ENCODE results near the gene CEP57L1.
A peak's percentile ranks its signal among the peaks of the same experiment; 100 is the strongest.
"Not testable (repeated sequence)": the region's sequence is repeated elsewhere in the genome, so short reads cannot be mapped to it uniquely, and the experiment has no call there.

CEP57L1 gene

DNA sequence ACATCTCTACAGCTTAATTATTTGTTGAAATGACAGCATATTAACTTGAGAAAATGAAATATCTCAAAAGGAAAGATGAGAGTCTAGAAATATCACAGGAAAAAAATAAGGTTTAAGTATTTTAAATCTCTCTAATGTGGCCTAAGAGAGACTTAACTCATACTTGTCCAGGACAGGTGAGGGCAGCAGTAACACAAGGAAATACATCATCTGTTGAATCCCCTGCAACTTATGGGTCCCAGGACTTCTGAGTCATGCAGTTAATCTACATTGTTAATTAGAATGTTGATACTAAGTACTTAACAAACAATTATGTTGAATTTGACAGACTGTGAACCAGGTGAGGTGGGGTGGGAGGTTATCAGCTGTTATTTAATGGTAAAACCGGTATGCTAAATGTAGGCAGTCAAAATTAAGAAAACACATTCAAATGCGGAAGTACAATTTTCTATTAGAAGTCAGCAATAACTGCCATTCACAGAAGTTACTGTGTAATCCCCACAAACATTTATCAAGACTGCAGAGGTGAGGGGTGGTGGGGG lies 87.9 kb downstream of the CEP57L1 start:
- no peak overlapping the region for H3K4me3 ChIP-seq (ENCODE audit: low read depth, low read length)
- DNase-seq (ENCODE audit: low read depth), result no peak
- TF ChIP-seq, protein P1, sequence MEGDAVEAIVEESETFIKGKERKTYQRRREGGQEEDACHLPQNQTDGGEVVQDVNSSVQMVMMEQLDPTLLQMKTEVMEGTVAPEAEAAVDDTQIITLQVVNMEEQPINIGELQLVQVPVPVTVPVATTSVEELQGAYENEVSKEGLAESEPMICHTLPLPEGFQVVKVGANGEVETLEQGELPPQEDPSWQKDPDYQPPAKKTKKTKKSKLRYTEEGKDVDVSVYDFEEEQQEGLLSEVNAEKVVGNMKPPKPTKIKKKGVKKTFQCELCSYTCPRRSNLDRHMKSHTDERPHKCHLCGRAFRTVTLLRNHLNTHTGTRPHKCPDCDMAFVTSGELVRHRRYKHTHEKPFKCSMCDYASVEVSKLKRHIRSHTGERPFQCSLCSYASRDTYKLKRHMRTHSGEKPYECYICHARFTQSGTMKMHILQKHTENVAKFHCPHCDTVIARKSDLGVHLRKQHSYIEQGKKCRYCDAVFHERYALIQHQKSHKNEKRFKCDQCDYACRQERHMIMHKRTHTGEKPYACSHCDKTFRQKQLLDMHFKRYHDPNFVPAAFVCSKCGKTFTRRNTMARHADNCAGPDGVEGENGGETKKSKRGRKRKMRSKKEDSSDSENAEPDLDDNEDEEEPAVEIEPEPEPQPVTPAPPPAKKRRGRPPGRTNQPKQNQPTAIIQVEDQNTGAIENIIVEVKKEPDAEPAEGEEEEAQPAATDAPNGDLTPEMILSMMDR (IDR thresholded peaks at IDR 0.05; ENCODE audit: control insufficient read depth, extremely low read depth, insufficient read depth), result 0 out of 2 replicates have a peak, but pooled peaks have one; percentile 21

DNA sequence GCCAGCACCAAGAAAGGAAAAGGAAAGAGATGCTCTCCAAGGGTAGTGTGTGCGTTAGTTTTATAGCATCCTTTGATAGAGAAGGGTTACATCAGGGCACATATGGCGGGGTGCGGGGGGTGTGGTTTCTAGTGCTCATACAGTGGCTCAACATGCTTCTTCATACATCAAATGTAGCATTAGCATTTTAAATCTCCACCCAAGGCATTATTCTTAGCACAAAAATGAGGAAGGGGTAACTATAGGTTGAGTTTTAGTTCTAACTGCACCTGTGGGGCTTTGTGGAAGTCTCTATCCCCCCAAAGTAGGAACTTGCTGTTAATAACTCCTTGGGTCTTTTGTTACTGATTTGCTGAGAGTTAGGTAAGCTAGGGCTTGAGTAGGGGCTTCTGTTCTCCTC lies 89.3 kb downstream of the CEP57L1 start:
- no peak overlapping the region for H3K4me3 ChIP-seq (ENCODE audit: low read depth, low read length)
- DNase-seq (ENCODE audit: low read depth), result no peak
- TF ChIP-seq, protein P1 (IDR thresholded peaks at IDR 0.05; ENCODE audit: control insufficient read depth, extremely low read depth, insufficient read depth), result no peak

DNA sequence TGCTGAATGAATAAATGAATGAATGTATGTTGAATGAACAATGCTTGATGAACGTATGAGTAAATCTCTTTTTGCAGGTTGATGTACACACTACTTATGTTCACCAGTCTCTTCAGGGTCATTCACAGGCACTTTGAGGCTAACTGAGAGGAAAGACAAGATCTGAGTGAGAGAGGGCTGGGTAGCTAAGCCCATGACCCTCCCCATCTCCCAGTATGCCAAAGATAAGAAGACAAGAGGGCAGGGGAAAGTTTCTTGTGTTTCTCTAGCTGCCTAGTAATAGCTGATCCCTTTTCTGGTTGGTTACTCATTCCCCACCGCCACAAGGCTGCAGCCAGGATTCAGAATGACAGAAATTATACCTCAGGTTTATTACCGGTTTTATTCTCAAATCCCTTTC lies 90.7 kb downstream of the CEP57L1 start:
- H3K4me3 ChIP-seq (ENCODE audit: low read depth, low read length), result no peak overlapping the region
- DNase-seq (ENCODE audit: low read depth), result no peak
- TF ChIP-seq, protein P1 (IDR thresholded peaks at IDR 0.05; ENCODE audit: control insufficient read depth, extremely low read depth, insufficient read depth), result no peak

DNA sequence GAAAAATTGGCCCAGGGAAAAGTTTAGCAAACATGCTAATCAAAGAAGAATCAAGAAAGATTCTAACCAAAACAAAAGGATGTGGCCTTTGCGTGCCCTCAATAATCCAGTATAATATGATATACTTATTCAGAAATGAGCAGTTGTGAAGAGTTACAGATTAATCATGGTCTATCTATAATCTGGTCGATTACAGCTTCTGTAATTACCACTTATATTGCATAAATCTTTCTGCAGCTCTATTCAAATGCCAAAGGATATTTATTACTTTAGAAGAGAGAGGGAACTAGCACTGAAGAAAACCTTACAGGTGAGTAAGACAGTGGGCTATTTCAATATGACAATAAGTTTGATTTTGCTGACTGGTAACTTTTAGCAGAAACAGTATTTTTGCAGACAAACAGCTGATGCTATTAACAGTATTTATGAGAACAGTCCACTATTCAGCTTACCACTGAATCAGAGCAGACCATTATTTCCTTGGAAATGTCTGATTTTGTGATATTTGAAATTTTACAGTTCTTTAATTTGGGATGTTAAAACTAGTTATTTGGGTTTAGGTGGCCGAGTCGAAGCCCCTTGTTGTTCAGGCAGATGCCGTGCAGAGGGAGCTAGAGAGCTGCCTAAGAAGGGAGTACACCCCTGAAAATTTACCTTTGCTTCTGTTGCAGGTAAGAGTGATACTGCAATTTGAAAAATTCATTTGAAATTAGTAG lies 92.2 kb downstream of the CEP57L1 start:
- TF ChIP-seq, protein P1 (IDR thresholded peaks at IDR 0.05; ENCODE audit: control insufficient read depth, extremely low read depth, insufficient read depth), result peak; percentile 89
- no peak for DNase-seq (ENCODE audit: low read depth)
- H3K4me3 ChIP-seq (ENCODE audit: low read depth, low read length), result no peak overlapping the region

DNA sequence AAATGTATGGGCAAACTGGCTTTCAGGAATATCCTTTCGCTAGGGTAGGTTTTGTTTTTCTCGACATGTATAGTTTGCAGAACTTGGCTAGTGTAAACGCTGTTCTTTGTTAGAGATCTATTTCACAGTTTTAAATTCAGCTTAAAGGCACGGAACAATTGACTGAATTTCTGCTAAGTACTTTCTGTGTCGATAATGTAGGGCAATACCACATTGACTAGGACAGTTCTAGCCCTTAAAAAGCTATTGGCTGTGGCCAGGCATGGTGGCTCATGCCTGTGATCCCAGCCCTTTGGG lies 92.8 kb downstream of the CEP57L1 start:
- TF ChIP-seq, protein P1 (IDR thresholded peaks at IDR 0.05; ENCODE audit: control insufficient read depth, extremely low read depth, insufficient read depth), result no peak
- no peak for DNase-seq (ENCODE audit: low read depth)
- no peak overlapping the region for H3K4me3 ChIP-seq (ENCODE audit: low read depth, low read length)

DNA sequence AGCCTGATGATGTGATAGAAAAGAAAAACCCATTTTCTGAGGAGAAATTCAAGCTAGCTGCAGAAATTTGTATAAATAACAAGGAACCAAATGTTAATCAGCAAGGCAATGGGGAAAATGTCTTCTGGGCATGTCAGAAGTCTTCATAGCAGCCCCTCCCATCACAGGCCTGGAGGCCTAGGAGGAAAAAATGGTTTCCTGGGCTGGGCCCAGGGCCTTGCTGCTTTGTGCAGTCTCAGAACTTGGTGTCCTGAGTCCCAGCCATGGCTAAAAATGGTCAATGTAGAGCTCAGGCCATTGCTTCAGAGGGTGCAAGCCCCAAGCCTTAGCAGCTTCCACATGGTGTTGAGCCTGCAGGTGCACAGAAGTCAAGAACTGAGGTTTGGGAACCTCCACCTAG lies 96.1 kb downstream of the CEP57L1 start:
- not testable (repeated sequence) for H3K4me3 ChIP-seq (ENCODE audit: low read depth, low read length); DNase-seq (ENCODE audit: low read depth)

DNA sequence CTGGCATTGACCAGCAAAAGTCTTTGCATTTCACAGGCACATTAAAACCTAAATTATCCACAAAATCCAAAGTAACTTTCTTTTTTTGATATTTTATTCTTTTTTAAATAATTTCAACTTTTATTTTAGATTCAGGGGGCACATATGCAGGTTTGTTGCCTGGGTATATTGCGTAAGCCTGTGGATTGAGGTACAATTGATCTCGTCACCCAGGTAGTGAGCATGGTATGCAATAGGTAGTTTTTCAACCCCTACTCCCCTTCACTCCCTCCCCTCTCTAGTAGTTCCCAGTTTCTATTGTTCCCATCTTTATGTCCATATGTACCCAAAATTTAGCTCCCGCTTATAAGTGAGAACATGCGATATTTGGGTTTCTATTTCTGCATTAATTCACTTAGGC lies 97.6 kb downstream of the CEP57L1 start:
- TF ChIP-seq, protein P1 (IDR thresholded peaks at IDR 0.05; ENCODE audit: control insufficient read depth, extremely low read depth, insufficient read depth), result no peak
- DNase-seq (ENCODE audit: low read depth), result no peak
- H3K4me3 ChIP-seq (ENCODE audit: low read depth, low read length), result no peak overlapping the region

Data from LNCaP clone FGC (cell line).